ENCODE results near the gene POMGNT1.

POMGNT1 gene

GRCh38 chr1:46210561-46210960 is 12.3 kb upstream of the POMGNT1 start:
- H3K4me1 ChIP-seq (ENCODE audit: low read depth, poor library complexity, severe bottlenecking): no peaks in the 10 kb centered on the region
- no peak overlapping the region for H2AFZ ChIP-seq (ENCODE audit: low read depth)
- TF ChIP-seq CTCF (conservative IDR thresholded peaks at IDR 0.05; ENCODE audit: low read depth, low read length): no peak
- no peaks in the 10 kb centered on the region for H3K79me2 ChIP-seq (ENCODE audit: insufficient read depth, low read depth)
- H3K27me3 ChIP-seq (ENCODE audit: insufficient read depth, low read depth): no peaks in the 10 kb centered on the region
- no peak overlapping the region for H3K4me2 ChIP-seq
- no peaks in the 10 kb centered on the region for H4K20me1 ChIP-seq (ENCODE audit: insufficient read depth)
- no peak overlapping the region for H3K9ac ChIP-seq
- H3K27ac ChIP-seq: no peak overlapping the region
- no peaks in the 10 kb centered on the region for H3K36me3 ChIP-seq (ENCODE audit: insufficient read depth)
- H3K4me3 ChIP-seq (IDR thresholded peaks at IDR 0.05; ENCODE audit: insufficient read depth, low read depth, low read length): no peak overlapping the region

- Histone ChIP-seq H3K9ac (no peak overlapping the region), H3K36me3 (ENCODE audit: insufficient read depth) (no peaks in the 10 kb centered on the region), H2AFZ (ENCODE audit: low read depth) (no peak overlapping the region), H3K4me1 (ENCODE audit: low read depth, poor library complexity, severe bottlenecking) (no peaks in the 10 kb centered on the region), H3K4me3 (IDR thresholded peaks at IDR 0.05; ENCODE audit: insufficient read depth, low read depth, low read length) (no peak overlapping the region), H3K27me3 (ENCODE audit: insufficient read depth, low read depth) (no peaks in the 10 kb centered on the region), H3K27ac (no peak overlapping the region), H4K20me1 (ENCODE audit: insufficient read depth) (no peaks in the 10 kb centered on the region), H3K79me2 (ENCODE audit: insufficient read depth, low read depth) (no peaks in the 10 kb centered on the region), H3K4me2 (no peak overlapping the region)
- no peak for TF ChIP-seq CTCF (conservative IDR thresholded peaks at IDR 0.05; ENCODE audit: low read depth, low read length)
Observed at GRCh38 chr1:46206399-46206798, 8.2 kb upstream of the POMGNT1 start.

GRCh38 chr1:46205791-46206190 is 7.6 kb upstream of the POMGNT1 start:
- no peak for TF ChIP-seq CTCF (conservative IDR thresholded peaks at IDR 0.05; ENCODE audit: low read depth, low read length)
- H3K27ac ChIP-seq: no peak overlapping the region

GRCh38 chr1:46205141-46205540 is 6.9 kb upstream of the POMGNT1 start:
- H3K27ac ChIP-seq: no peak overlapping the region
- no peak overlapping the region for H2AFZ ChIP-seq (ENCODE audit: low read depth)
- no peak overlapping the region for H3K4me2 ChIP-seq

More at GRCh38 chr1:46205791-46206190, 7.6 kb upstream of the POMGNT1 start:
- Histone ChIP-seq H3K27me3 (ENCODE audit: insufficient read depth, low read depth) (no peaks in the 10 kb centered on the region), H3K36me3 (ENCODE audit: insufficient read depth) (no peaks in the 10 kb centered on the region), H2AFZ (ENCODE audit: low read depth) (no peak overlapping the region), H3K9ac (no peak overlapping the region), H3K4me3 (IDR thresholded peaks at IDR 0.05; ENCODE audit: insufficient read depth, low read depth, low read length) (no peak overlapping the region), H3K4me1 (ENCODE audit: low read depth, poor library complexity, severe bottlenecking) (no peaks in the 10 kb centered on the region), H4K20me1 (ENCODE audit: insufficient read depth) (no peaks in the 10 kb centered on the region), H3K4me2 (no peak overlapping the region), H3K79me2 (ENCODE audit: insufficient read depth, low read depth) (no peaks in the 10 kb centered on the region)

More at GRCh38 chr1:46205141-46205540, 6.9 kb upstream of the POMGNT1 start:
- no peaks in the 10 kb centered on the region for H3K27me3 ChIP-seq (ENCODE audit: insufficient read depth, low read depth)
- no peaks in the 10 kb centered on the region for H3K79me2 ChIP-seq (ENCODE audit: insufficient read depth, low read depth)
- no peak overlapping the region for H3K4me3 ChIP-seq (IDR thresholded peaks at IDR 0.05; ENCODE audit: insufficient read depth, low read depth, low read length)
- no peaks in the 10 kb centered on the region for H3K4me1 ChIP-seq (ENCODE audit: low read depth, poor library complexity, severe bottlenecking)
- H3K36me3 ChIP-seq (ENCODE audit: insufficient read depth): no peaks in the 10 kb centered on the region
- no peaks in the 10 kb centered on the region for H4K20me1 ChIP-seq (ENCODE audit: insufficient read depth)
- TF ChIP-seq CTCF (conservative IDR thresholded peaks at IDR 0.05; ENCODE audit: low read depth, low read length): no peak
- no peak overlapping the region for H3K9ac ChIP-seq

Data from KMS-11 (cell line).